Amygdala (tissue), 56 donors: ENCODE results near the gene KIAA0930.

Experiments
- DNase-seq, 56 donors: peaks; one replicate each; lab custom pipeline; 2025; lab: John Stamatoyannopoulos, UW

Gene KIAA0930

GRCh38 chr22:45223304-45224117 is 17.2 kb downstream of the KIAA0930 start:
- peak in 1 of 56 donors; percentile 59 for DNase-seq

GRCh38 chr22:45221201-45221600 is 19.5 kb downstream of the KIAA0930 start:
- no peak for DNase-seq

- peak in 9 of 56 donors; percentile 10 to 62 (median 29) for DNase-seq
Observed at GRCh38 chr22:45218976-45219375, 21.7 kb downstream of the KIAA0930 start.

GRCh38 chr22:45217806-45218205 is 22.9 kb downstream of the KIAA0930 start:
- no peak for DNase-seq

GRCh38 chr22:45217345-45217744 is 23.3 kb downstream of the KIAA0930 start:
- DNase-seq, result no peak

GRCh38 chr22:45216133-45217003 is 24.3 kb downstream of the KIAA0930 start:
- DNase-seq, result peak in 3 of 56 donors; percentile 15 to 41 (median 16)

GRCh38 chr22:45212992-45213751 is 27.5 kb downstream of the KIAA0930 start:
- DNase-seq, result peak in 43 of 56 donors; percentile 27 to 73 (median 52)

- DNase-seq, result peak in 55 of 56 donors; percentile 51 to 96 (median 86)
Observed at GRCh38 chr22:45212306-45212709, 28.4 kb downstream of the KIAA0930 start.

- DNase-seq, result no peak
Observed at GRCh38 chr22:45211848-45212247, 28.8 kb downstream of the KIAA0930 start.

- no peak for DNase-seq
Observed at GRCh38 chr22:45211435-45211834, 29.3 kb downstream of the KIAA0930 start.

GRCh38 chr22:45210991-45211390 is 29.7 kb downstream of the KIAA0930 start:
- peak in 1 of 56 donors; percentile 64 for DNase-seq

- DNase-seq, result peak in 7 of 56 donors; percentile 17 to 64 (median 31)
Observed at GRCh38 chr22:45210577-45210976, 30.1 kb downstream of the KIAA0930 start.

- DNase-seq, result no peak
Observed at GRCh38 chr22:45210174-45210573, 30.5 kb downstream of the KIAA0930 start.

GRCh38 chr22:45208993-45209838 is 31.5 kb downstream of the KIAA0930 start:
- DNase-seq, result peak in 53 of 56 donors; percentile 57 to 98 (median 86)

GRCh38 chr22:45208696-45208992 is 32.0 kb downstream of the KIAA0930 start:
- DNase-seq, result peak in 3 of 56 donors; percentile 70 to 81 (median 71)

- DNase-seq, result peak in 12 of 56 donors; percentile 20 to 56 (median 34)
Observed at GRCh38 chr22:45207981-45208664, 32.6 kb downstream of the KIAA0930 start.

GRCh38 chr22:45207533-45207932 is 33.2 kb downstream of the KIAA0930 start:
- DNase-seq, result no peak

- no peak for DNase-seq
Observed at GRCh38 chr22:45206233-45206632, 34.5 kb downstream of the KIAA0930 start.
